Measurements from ENCODE around the gene NUDT3.
"Not testable (repeated sequence)": the region's sequence is repeated elsewhere in the genome, so short reads cannot be mapped to it uniquely, and the experiment has no call there.

The NUDT3 gene

GRCh38 chr6:34370361-34370760, 22.1 kb downstream of the NUDT3 start:
- no peak for TF ChIP-seq CTCF (conservative IDR thresholded peaks at IDR 0.05; ENCODE audit: control insufficient read depth, insufficient read depth, low read depth, low read length)
- no peak overlapping the region for H3K4me3 ChIP-seq (ENCODE audit: control insufficient read depth, low read depth, low read length)
- DNase-seq (ENCODE audit: low read depth): no peak

- no peak overlapping the region for H3K4me3 ChIP-seq (ENCODE audit: control insufficient read depth, low read depth, low read length)
- no peak for TF ChIP-seq CTCF (conservative IDR thresholded peaks at IDR 0.05; ENCODE audit: control insufficient read depth, insufficient read depth, low read depth, low read length)
- DNase-seq (ENCODE audit: low read depth): no peak
Measured at GRCh38 chr6:34369385-34369784, 23.1 kb downstream of the NUDT3 start.

GRCh38 chr6:34366639-34366921, 25.9 kb downstream of the NUDT3 start:
- no peak for DNase-seq (ENCODE audit: low read depth)
- no peak overlapping the region for H3K4me3 ChIP-seq (ENCODE audit: control insufficient read depth, low read depth, low read length)
- no peak for TF ChIP-seq CTCF (conservative IDR thresholded peaks at IDR 0.05; ENCODE audit: control insufficient read depth, insufficient read depth, low read depth, low read length)

- peak; percentile 83 for DNase-seq (ENCODE audit: low read depth)
- not testable (repeated sequence) for H3K4me3 ChIP-seq (ENCODE audit: control insufficient read depth, low read depth, low read length)
Measured at GRCh38 chr6:34365781-34366638, 26.5 kb downstream of the NUDT3 start.

- DNase-seq (ENCODE audit: low read depth); H3K4me3 ChIP-seq (ENCODE audit: control insufficient read depth, low read depth, low read length): not testable (repeated sequence)
Measured at GRCh38 chr6:34363681-34364075, 28.8 kb downstream of the NUDT3 start.

- H3K4me3 ChIP-seq (ENCODE audit: control insufficient read depth, low read depth, low read length): no peak overlapping the region
- TF ChIP-seq CTCF (conservative IDR thresholded peaks at IDR 0.05; ENCODE audit: control insufficient read depth, insufficient read depth, low read depth, low read length): no peak
- no peak for DNase-seq (ENCODE audit: low read depth)
Measured at GRCh38 chr6:34362909-34363680, 29.4 kb downstream of the NUDT3 start.

GRCh38 chr6:34362176-34362575, 30.3 kb downstream of the NUDT3 start:
- TF ChIP-seq CTCF (conservative IDR thresholded peaks at IDR 0.05; ENCODE audit: control insufficient read depth, insufficient read depth, low read depth, low read length): no peak
- no peak overlapping the region for H3K4me3 ChIP-seq (ENCODE audit: control insufficient read depth, low read depth, low read length)
- no peak for DNase-seq (ENCODE audit: low read depth)
